Measurements from ENCODE around the gene SAMHD1.

Gene SAMHD1

DNA sequence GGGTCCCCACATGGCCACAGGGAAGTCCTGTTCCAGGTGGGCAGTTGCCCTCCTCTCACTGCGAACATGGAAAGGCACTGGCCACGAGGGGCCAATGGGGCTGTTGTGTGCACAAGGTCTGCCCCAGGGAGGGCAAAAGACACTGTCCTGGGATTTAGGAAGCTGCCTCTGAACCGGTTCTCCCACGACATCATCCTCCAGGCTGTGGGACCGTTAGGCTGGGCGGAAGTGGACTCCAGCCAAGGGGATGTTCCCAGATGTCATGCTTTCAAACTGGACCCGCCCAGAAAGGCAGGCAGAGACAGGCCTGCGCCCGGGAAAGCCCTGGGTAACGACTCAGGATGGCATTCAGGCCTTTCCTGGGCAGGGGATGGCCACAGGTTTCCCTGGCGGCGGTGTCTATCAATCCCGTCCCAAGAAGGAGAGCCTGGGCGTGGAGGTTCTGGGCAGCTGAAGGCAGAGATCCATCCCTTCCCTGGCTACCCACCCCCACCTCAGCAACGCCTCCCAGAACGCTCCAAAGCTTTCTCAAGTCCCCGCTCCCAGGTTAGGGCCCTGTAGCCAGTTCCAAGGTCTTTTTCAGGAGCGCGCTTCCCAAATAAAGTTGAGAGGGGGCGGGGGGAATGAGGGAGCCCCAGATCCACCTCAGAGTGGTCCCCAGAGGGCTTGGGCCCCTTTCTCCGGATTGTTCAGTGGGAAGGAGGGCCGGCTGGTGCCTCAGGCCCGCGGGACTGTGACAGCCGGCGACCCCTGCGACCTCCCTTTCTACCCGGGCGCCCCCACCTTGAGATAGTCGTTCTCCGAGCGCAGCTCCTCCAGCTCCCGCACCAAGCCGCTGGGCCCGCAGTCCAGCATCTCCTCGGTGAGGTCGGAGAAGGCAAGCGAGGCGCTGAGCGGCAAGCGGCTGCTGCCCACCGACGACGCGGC lies 89.4 kb downstream of the SAMHD1 start:
- Histone ChIP-seq H3K27me3 (ENCODE audit: insufficient read depth, low read length) (no peaks in the 10 kb centered on the region), H3K79me2 (ENCODE audit: control insufficient read depth, insufficient read depth, low read length, unreplicated experiment) (peaks cover 56% of the 10 kb centered on the region), H3K27ac (ENCODE audit: low read depth, low read length) (peak overlapping the region; percentile 87), H2AFZ (ENCODE audit: low read length, unreplicated experiment) (no peak overlapping the region), H3K4me1 (ENCODE audit: control insufficient read depth, insufficient read depth, low read length, unreplicated experiment) (peaks cover 34% of the 10 kb centered on the region), H3K36me3 (ENCODE audit: insufficient read depth, low read length) (no peaks in the 10 kb centered on the region), H3K4me3 (ENCODE audit: low read depth, low read length) (peak overlapping the region; percentile 76)

GRCh38 chr20:36861625-36861874 lies 90.0 kb downstream of the SAMHD1 start:
- Histone ChIP-seq H3K79me2 (ENCODE audit: control insufficient read depth, insufficient read depth, low read length, unreplicated experiment) (peaks cover 62% of the 10 kb centered on the region), H3K4me1 (ENCODE audit: control insufficient read depth, insufficient read depth, low read length, unreplicated experiment) (peaks cover 40% of the 10 kb centered on the region), H3K4me3 (ENCODE audit: low read depth, low read length) (peak overlapping the region; percentile 76), H3K27me3 (ENCODE audit: insufficient read depth, low read length) (no peaks in the 10 kb centered on the region), H3K36me3 (ENCODE audit: insufficient read depth, low read length) (no peaks in the 10 kb centered on the region), H3K27ac (ENCODE audit: low read depth, low read length) (peak overlapping the region; percentile 87), H2AFZ (ENCODE audit: low read length, unreplicated experiment) (no peak overlapping the region)

- no peaks in the 10 kb centered on the region for H3K27me3 ChIP-seq (ENCODE audit: insufficient read depth, low read length)
- H3K4me1 ChIP-seq (ENCODE audit: control insufficient read depth, insufficient read depth, low read length, unreplicated experiment): peaks cover 46% of the 10 kb centered on the region
- H3K79me2 ChIP-seq (ENCODE audit: control insufficient read depth, insufficient read depth, low read length, unreplicated experiment): peaks cover 67% of the 10 kb centered on the region
- H2AFZ ChIP-seq (ENCODE audit: low read length, unreplicated experiment): no peak overlapping the region
- H3K27ac ChIP-seq (ENCODE audit: low read depth, low read length): peak overlapping the region; percentile 87; the same call in 1 of the 2 replicates
- H3K36me3 ChIP-seq (ENCODE audit: insufficient read depth, low read length): no peaks in the 10 kb centered on the region
- H3K4me3 ChIP-seq (ENCODE audit: low read depth, low read length): peak overlapping the region; percentile 76
Observed at GRCh38 chr20:36860811-36861624, 90.5 kb downstream of the SAMHD1 start.

DNA sequence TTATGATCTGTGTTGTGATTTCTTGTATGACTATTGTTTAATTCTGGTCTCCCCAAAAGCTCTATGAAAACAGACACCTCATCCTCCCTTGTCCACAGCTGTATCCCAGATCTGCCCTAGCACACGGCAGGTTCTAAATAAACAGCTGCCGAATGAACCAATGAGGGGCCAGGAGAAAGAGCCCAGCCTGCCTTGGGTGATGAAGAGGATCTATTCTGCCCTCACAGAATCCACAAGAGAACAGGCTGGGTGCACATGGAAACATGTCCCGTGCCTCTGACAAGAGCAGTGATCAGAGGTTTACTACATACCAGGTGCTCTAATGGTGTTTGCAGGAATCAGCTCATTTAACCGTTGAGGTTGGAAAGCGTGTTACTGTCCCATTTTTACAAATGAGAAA lies 91.2 kb downstream of the SAMHD1 start:
- H3K4me3 ChIP-seq (ENCODE audit: low read depth, low read length): no peak overlapping the region
- no peaks in the 10 kb centered on the region for H3K27me3 ChIP-seq (ENCODE audit: insufficient read depth, low read length)
- H3K36me3 ChIP-seq (ENCODE audit: insufficient read depth, low read length): no peaks in the 10 kb centered on the region
- peaks cover 74% of the 10 kb centered on the region for H3K79me2 ChIP-seq (ENCODE audit: control insufficient read depth, insufficient read depth, low read length, unreplicated experiment)
- no peak overlapping the region for H2AFZ ChIP-seq (ENCODE audit: low read length, unreplicated experiment)
- peaks cover 50% of the 10 kb centered on the region for H3K4me1 ChIP-seq (ENCODE audit: control insufficient read depth, insufficient read depth, low read length, unreplicated experiment)
- peak overlapping the region; percentile 24; the same call in 1 of the 2 replicates for H3K27ac ChIP-seq (ENCODE audit: low read depth, low read length)

DNA sequence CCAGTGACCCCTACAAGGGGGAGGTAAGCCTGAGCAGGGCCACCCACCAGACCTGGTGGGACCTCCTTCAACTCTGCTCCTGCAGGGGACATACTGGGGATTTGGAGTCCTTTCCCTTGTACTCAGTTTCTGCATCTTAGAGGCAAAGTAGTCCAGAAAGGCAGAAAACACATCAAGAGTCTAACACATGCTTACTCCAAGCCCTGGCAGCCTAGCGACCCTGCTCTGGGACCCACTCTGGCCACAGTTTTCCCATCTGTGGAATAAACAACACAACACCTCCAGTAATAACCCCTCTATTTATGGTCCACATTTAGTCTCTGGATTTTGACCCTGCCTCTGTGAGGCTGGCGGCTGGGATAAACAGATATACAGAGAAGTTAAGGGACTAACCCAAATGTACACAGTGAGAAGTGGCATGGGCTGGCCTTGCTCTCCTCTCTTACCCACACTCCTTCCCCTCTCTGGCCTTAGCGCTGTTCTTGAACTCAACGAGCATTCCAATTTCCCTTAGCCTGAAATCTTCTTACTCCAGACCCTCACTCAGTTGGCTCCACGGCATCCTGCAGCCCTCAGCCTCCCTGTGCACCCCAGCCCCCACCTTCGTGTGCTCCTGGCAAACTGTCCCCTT lies 91.7 kb downstream of the SAMHD1 start:
- H3K36me3 ChIP-seq (ENCODE audit: insufficient read depth, low read length): no peaks in the 10 kb centered on the region
- H3K27ac ChIP-seq (ENCODE audit: low read depth, low read length): peak overlapping the region; percentile 24; the same call in 1 of the 2 replicates
- peaks cover 51% of the 10 kb centered on the region for H3K4me1 ChIP-seq (ENCODE audit: control insufficient read depth, insufficient read depth, low read length, unreplicated experiment)
- H3K79me2 ChIP-seq (ENCODE audit: control insufficient read depth, insufficient read depth, low read length, unreplicated experiment): peaks cover 79% of the 10 kb centered on the region
- no peak overlapping the region for H3K4me3 ChIP-seq (ENCODE audit: low read depth, low read length)
- no peak overlapping the region for H2AFZ ChIP-seq (ENCODE audit: low read length, unreplicated experiment)
- no peaks in the 10 kb centered on the region for H3K27me3 ChIP-seq (ENCODE audit: insufficient read depth, low read length)

DNA sequence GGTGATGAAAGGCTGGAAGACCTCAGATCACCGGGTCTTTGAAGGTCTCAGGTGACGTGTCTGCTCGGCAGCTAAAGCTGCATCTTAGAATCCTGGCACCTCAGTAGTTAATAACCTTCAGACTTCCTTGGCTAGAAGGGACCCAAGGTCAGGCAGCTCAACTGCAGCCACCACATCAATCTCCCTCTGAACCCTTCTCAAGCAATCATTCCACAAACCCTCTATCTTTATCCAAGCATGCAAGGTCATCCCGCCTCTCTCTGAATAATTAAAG lies 92.3 kb downstream of the SAMHD1 start:
- Histone ChIP-seq H3K4me3 (ENCODE audit: low read depth, low read length) (no peak overlapping the region), H3K36me3 (ENCODE audit: insufficient read depth, low read length) (no peaks in the 10 kb centered on the region), H2AFZ (ENCODE audit: low read length, unreplicated experiment) (no peak overlapping the region), H3K27me3 (ENCODE audit: insufficient read depth, low read length) (no peaks in the 10 kb centered on the region), H3K4me1 (ENCODE audit: control insufficient read depth, insufficient read depth, low read length, unreplicated experiment) (peaks cover 57% of the 10 kb centered on the region), H3K79me2 (ENCODE audit: control insufficient read depth, insufficient read depth, low read length, unreplicated experiment) (peaks cover 85% of the 10 kb centered on the region), H3K27ac (ENCODE audit: low read depth, low read length) (no peak overlapping the region; the same call in 1 of the 2 replicates)

GRCh38 chr20:36856691-36857635 lies 94.5 kb downstream of the SAMHD1 start:
- peak overlapping the region; percentile 25; the same call in 1 of the 2 replicates for H3K27ac ChIP-seq (ENCODE audit: low read depth, low read length)
- H3K4me3 ChIP-seq (ENCODE audit: low read depth, low read length): no peak overlapping the region
- no peaks in the 10 kb centered on the region for H3K36me3 ChIP-seq (ENCODE audit: insufficient read depth, low read length)
- H3K4me1 ChIP-seq (ENCODE audit: control insufficient read depth, insufficient read depth, low read length, unreplicated experiment): peaks cover 59% of the 10 kb centered on the region
- H3K79me2 ChIP-seq (ENCODE audit: control insufficient read depth, insufficient read depth, low read length, unreplicated experiment): peaks cover 94% of the 10 kb centered on the region
- no peaks in the 10 kb centered on the region for H3K27me3 ChIP-seq (ENCODE audit: insufficient read depth, low read length)
- H2AFZ ChIP-seq (ENCODE audit: low read length, unreplicated experiment): no peak overlapping the region

DNA sequence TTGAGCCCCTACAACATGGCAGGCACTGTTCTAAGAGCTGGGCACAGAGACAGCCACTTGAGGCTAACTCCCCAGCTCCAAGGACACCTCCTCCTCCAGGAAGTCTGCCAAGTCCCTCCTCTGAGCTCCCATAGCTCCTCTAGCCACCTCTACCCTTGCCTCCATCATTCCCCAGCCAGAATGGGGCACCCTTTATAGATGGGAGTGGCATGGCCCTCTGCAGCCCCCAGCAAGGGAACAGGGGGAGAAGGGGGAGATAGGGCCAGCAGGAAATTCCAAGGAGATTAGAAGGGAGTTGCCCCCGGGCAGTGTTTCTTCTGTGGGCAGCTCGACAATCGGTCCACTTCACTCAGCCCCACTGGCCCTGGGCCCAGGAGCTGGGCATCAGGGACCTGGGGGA lies 95.3 kb downstream of the SAMHD1 start:
- Histone ChIP-seq H3K4me1 (ENCODE audit: control insufficient read depth, insufficient read depth, low read length, unreplicated experiment) (peaks cover 58% of the 10 kb centered on the region), H3K79me2 (ENCODE audit: control insufficient read depth, insufficient read depth, low read length, unreplicated experiment) (peaks cover 95% of the 10 kb centered on the region), H3K27ac (ENCODE audit: low read depth, low read length) (peak overlapping the region; percentile 25; the same call in 1 of the 2 replicates), H3K4me3 (ENCODE audit: low read depth, low read length) (no peak overlapping the region), H3K36me3 (ENCODE audit: insufficient read depth, low read length) (no peaks in the 10 kb centered on the region), H3K27me3 (ENCODE audit: insufficient read depth, low read length) (no peaks in the 10 kb centered on the region), H2AFZ (ENCODE audit: low read length, unreplicated experiment) (no peak overlapping the region)

DNA sequence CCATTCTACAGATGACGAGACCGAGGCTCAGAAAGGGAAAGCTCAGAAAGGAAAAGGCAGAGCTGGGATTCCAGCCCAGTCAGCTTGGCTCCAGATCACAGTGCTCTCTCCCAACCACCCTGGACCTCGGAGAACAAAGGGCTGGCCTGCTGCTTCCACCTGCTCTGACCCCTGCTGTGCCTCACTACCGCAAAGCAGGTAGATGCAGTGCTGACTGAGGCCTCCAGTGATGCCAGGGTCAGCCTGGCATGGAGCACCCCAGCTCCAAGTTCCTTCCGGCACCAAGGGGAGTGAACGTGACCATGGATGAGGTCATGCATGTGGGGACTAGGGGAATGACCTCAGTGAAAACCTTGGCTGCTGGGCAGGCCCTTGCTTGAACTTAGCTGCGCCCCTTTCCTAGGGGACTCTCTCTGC lies 96.3 kb downstream of the SAMHD1 start:
- no peak overlapping the region for H3K4me3 ChIP-seq (ENCODE audit: low read depth, low read length)
- H3K79me2 ChIP-seq (ENCODE audit: control insufficient read depth, insufficient read depth, low read length, unreplicated experiment): peaks cover 95% of the 10 kb centered on the region
- peaks cover 49% of the 10 kb centered on the region for H3K4me1 ChIP-seq (ENCODE audit: control insufficient read depth, insufficient read depth, low read length, unreplicated experiment)
- peaks cover 4% of the 10 kb centered on the region; the same call in 1 of the 2 replicates for H3K36me3 ChIP-seq (ENCODE audit: insufficient read depth, low read length)
- H3K27me3 ChIP-seq (ENCODE audit: insufficient read depth, low read length): no peaks in the 10 kb centered on the region
- H2AFZ ChIP-seq (ENCODE audit: low read length, unreplicated experiment): no peak overlapping the region
- H3K27ac ChIP-seq (ENCODE audit: low read depth, low read length): no peak overlapping the region
